Stimulated activated CD8-positive, alpha-beta memory T cell treated with anti-CD3 and anti-CD28 coated beads, Interleukin-4, amount 100 ng/mL, for 24 hours (primary cell): ENCODE measurements around the gene MTSS2.
"Not testable (repeated sequence)": the region's sequence is repeated elsewhere in the genome, so short reads cannot be mapped to it uniquely, and the experiment has no call there.

Experiments used
- DNase-seq: peaks from one replicate; pipeline ENCODE4 v3.0.0-alpha.2; 2020; ENCODE audit warnings: low read depth

MTSS2 gene

GRCh38 chr16:70651524-70651923 is 34.3 kb downstream of the MTSS2 start:
- DNase-seq, result no peak

DNA sequence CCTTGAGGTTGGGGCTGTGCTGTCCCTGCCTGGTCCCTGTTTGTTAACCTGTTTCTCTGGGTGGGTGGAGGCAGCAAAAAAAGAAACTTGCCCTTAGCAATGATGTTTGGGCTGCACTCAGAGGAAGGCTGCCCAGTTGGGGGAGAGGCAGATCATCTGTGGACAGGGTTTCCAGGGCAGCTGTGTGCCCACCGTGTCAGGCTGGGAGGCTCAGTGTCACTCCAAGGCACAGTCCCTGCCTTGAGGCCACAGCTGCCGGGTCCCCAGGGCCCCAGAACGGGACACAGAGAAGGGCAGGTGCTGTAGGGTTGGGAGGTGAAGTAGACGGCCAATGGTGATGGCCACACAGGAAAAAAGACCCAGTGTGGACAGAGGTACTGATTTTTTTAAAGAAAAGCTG is 35.6 kb downstream of the MTSS2 start:
- DNase-seq, result no peak

DNA sequence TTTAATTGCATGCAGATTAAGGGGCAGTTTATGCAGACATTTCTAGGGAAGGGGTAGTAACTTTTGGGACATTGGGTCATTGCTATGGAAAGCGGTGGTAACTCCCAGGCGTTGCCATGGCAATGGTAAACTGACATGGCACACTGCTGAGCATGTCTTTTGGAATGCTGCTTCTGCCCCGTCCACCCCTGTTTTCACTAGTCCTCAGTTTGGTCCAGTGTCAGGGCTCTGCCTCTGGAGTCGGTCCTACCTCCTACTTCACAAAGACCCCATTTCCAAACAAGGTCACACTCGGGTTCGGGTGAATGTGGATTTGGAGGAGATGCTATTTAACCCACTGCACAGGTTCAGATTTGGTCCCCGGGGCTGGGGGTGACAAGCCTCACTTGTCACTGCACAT is 36.6 kb downstream of the MTSS2 start:
- no peak for DNase-seq

DNA sequence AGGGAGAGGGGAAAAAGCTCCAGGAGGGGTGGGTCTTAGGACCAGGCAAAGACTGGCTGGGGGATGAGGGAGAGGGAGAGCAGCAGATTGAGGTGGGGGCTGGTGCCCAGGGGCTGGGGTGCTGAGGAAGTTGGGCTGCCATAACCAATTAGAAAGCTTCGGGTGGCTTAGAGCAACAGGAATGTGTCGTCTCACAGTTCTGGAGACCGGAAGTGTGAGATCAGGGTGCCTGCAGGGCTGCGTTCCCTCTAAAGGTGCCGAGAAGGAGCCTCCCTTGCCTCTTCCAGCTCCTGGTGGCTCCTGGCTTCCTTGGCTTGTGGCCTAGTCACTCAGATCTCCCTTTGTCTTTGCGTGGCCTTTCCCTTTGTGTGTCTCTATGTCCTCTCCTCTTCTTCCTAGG is 37.2 kb downstream of the MTSS2 start:
- DNase-seq, result no peak

GRCh38 chr16:70647441-70648359 is 38.2 kb downstream of the MTSS2 start:
- DNase-seq, result no peak

DNA sequence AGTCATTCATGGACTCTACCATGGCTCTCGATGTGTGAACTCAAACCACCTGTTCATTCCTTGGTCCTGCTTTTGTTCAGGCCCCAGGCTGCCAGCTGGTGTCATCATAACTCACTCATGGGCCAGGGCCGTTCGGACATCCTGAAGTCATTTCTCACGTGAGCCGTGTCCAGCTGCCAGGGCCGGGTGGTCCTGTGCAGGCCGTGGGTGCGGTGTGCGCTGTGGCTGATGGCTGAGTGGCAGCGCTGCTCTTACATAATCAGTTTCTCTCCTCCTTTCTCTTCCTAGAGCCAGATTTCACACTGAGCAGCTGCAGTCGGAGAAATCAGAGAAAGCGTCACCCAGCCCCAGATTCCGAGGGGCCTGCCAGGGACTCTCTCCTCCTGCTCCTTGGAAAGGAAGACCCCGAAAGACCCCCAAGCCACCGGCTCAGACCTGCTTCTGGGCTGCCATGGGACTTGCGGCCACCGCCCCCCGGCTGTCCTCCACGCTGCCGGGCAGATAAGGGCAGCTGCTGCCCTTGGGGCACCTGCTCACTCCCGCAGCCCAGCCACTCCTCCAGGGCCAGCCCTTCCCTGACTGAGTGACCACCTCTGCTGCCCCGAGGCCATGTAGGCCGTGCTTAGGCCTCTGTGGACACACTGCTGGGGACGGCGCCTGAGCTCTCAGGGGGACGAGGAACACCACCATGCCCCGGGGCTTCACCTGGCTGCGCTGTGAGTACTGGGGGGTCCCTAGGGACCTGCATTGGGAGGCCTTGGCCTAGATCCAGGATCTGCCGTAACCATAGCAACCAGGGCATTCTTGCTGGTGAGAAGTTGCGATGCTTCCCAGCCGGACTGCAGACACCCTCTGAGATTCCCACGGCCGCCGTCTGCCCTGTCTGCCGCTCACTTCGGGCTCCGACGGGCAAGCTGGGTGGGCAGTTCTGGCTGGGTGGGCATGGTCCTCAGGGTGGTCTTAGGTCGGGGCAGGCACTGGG is 39.3 kb downstream of the MTSS2 start, which contains the start of gene IL34:
Gene IL34 (plus strand): TSS at position 300 of the 982 bp plus-strand sequence. CDS start 389 bp downstream, at position 689.
- no peak for DNase-seq

DNA sequence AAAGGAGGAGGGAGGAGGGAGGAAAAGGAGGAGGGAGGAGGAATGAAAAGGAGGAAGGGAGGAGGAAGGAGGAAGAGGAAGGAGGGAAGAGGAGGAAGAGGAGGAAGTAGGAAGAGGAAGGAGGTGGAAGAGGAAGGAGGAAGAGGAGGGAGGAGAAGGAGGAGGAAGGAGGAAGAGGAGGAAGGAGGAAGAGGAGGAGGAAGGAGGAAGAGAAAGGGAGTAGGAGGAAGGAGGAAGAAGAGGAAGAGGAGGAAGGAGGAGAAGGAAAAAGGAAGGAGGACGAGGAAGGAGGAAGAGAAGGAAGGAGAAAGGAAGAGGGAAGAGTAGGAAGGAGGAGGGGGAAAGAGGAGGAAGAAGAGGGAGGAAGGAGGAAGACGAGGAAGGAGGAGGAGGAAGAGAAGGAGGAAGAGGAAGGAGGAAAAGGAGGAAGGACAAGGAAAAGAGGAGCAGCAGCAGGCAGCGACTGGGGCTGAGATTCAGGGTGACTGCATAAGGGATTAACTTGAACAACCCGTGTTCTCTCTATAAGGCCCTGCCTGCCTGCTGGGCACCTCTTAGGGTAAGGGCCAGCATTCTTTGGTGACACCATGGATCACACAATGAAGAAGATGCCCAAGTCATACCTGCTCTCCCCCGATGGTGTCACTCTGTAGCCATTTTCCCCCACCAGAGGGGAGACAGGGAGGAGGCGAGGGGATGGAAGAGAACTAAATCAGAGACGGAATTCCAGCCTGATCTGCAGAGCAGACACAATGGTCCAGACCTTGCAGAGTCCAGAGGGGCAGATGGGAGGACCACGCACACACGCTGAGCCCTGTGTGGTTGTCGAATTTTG is 40.9 kb downstream of the MTSS2 start:
- no peak for DNase-seq

- not testable (repeated sequence) for DNase-seq
Observed at GRCh38 chr16:70643264-70643663, 42.6 kb downstream of the MTSS2 start.

DNA sequence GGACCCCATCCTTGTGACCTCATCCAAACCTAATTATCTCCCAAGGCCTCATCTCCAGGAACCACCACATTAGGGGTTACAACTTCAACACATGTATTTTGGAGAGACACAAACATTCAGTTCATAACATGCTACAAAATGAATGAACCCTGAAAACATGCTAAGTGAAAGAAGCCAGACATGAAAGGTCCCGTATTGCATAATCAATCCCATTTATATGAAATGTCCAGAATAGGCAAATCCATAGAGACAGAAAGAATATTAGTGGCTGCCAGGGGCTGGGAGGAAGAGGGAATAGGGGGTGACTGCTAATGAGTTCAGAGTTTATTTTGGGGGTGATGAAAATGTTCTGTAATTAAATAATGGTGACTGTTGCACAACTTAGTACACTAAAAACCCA is 43.2 kb downstream of the MTSS2 start:
- DNase-seq, result no peak

DNA sequence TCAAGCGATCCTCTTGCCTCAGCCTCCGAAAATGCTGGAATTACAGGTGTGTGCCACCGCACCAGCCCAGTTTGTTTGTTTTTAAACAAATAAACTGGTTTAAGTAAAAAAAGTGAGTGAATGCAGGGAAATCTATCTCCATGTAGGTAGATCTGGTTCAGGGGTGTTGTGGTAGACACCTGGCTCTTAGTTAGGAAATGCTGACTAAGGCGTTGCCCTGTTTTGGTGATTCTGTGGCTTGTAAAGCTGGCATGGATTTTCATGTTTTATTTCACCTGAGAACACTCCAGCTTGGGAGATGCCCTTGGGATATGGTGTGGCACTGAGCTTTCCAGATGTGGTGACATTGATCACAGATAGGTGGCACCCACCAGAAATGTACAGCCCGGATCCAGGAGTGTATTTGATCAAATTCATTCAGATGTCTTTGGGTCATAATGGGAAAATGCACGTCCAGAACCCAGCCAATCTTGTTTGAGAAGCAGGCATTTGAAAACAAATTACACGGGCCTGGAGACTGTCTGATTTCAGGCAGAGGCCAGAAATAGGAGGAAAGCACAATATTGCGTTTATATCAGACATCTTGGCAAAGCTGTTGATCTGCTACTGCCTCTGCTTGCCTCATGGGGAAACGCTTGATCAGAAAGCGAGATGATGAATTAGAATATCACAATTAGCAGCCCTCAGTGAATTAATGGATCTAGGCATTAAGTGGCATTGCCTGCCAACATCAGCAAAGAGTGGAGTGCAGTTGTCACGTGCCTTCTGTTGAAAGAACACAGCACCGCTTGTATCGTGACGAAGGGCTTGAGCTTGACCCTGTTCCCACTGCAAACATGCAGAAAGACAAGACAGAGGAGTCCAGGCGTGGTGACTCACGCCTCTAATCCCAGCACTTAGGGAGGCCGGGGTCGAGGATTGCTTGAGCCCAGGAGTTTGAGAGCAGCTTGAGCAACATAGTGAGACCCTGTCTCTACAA is 46.8 kb downstream of the MTSS2 start:
- no peak for DNase-seq
